K562 (cell line): Measurements from ENCODE around the gene VWA2. TPM values are rescaled to one million over a fixed set of nuclear protein-coding genes. Genes with fewer than 3 reads are reported as not detected.
A peak's percentile ranks its signal among the peaks of the same experiment; 100 is the strongest.

Source experiments
- EWSR1 ChIP-seq: fragments of 450-650 bp; IDR thresholded peaks from 2 replicates; pipeline ENCODE4 v1.6.1; 2018; ENCODE audit warnings: borderline replicate concordance, mild to moderate bottlenecking, low read depth, moderate library complexity; ENCODE audit not compliant: partially characterized antibody
- HCFC1 ChIP-seq: IDR thresholded peaks from 2 replicates; pipeline ENCODE4 v1.6.1; 2012; ENCODE audit warnings: low read depth, low read length, improper control_type of control experiment
- HLTF ChIP-seq: fragments of 450-650 bp; IDR thresholded peaks from 2 replicates; pipeline ENCODE4 v1.6.1; 2016
- IFI16 ChIP-seq: fragments of 250-450 bp; sonication (Bioruptor Pico); IDR thresholded peaks from 2 replicates; pipeline ENCODE4 v2.1.2; 2022; ENCODE audit warnings: mild to moderate bottlenecking, inconsistent platforms
- RAD21 ChIP-seq, 2 experiments: fragments of 250-450 bp in 1 of 2; fragments of 450-650 bp in 1 of 2; sonication (Bioruptor Pico) in 1 of 2; formaldehyde crosslinking in 1 of 2; IDR thresholded peaks in 1 of 2; conservative IDR thresholded peaks in 1 of 2; 2 replicates each; pipeline versions ENCODE4 v1.4.0 to v1.8.0; 2020 to 2022; ENCODE audit warnings: mild to moderate bottlenecking in 2 of 2, moderate library complexity in 1 of 2
- RBBP5 ChIP-seq: fragments of 200-600 bp; sonication (generic); IDR thresholded peaks from 2 replicates; pipeline ENCODE4 v1.6.1; 2012; ENCODE audit warnings: borderline replicate concordance, mild to moderate bottlenecking, low read length, control low read depth, inconsistent platforms; ENCODE audit not compliant: insufficient read depth, poor library complexity, severe bottlenecking
- TCF7 ChIP-seq: sonication (generic); IDR thresholded peaks from 2 replicates; pipeline ENCODE4 v1.6.1; 2016; ENCODE audit warnings: antibody characterized with exemption, borderline replicate concordance
- ZBTB1 ChIP-seq: sonication (generic); formaldehyde crosslinking; IDR thresholded peaks from 2 replicates; pipeline ENCODE4 v1.8.1; 2023; ENCODE audit warnings: missing genetic modification reagents, low read depth, mild to moderate bottlenecking, borderline replicate concordance
- ZFX ChIP-seq: sonication (generic); formaldehyde crosslinking; IDR thresholded peaks from 2 replicates; pipeline ENCODE4 v1.8.0; 2022; ENCODE audit warnings: mild to moderate bottlenecking, missing genetic modification reagents, moderate library complexity
- polyA plus RNA-seq, 8 experiments: library from polyadenylated mRNA; depleted of rRNA in 4 of 8; stranded (reverse) in 5 of 8; unstranded in 3 of 8; fragments of >200 nt; fragmentation: Nextera tagmentation in 2 of 8; fragmentation: Illumina TruSeq in 1 of 8; extraction: Ambion mirVana in 2 of 8; extraction: Trizol in 1 of 8; gene quantifications; 2 replicates each; pipeline versions ENCODE4 v1.2.1 to v1.2.3, GENCODE V29; 2011 to 2014; ENCODE audit warnings: inconsistent platforms in 1 of 8, missing spikeins in 1 of 8
- total RNA-seq, 7 experiments: library from RNA; depleted of rRNA in 6 of 7; stranded (reverse); fragments of >200 nt in 6 of 7; fragmentation: Illumina TruSeq in 2 of 7; extraction: Trizol in 2 of 7; gene quantifications; 2 replicates each; pipeline versions ENCODE4 v1.2.1 to v1.2.3, GENCODE V29; 2011 to 2021; ENCODE audit warnings: low replicate concordance in 1 of 7
- TF ChIP-seq, protein P1 (sequence below), 2 experiments: fragments of 450-650 bp; formaldehyde crosslinking in 1 of 2; IDR thresholded peaks; 2 replicates each; pipeline versions ENCODE4 v1.4.0 to v1.6.1; 2014 to 2020; ENCODE audit warnings: mild to moderate bottlenecking in 2 of 2, borderline replicate concordance in 1 of 2, low read depth in 1 of 2
- TF ChIP-seq, protein P2 (sequence below): fragments of 450-650 bp; formaldehyde crosslinking; IDR thresholded peaks from 2 replicates; pipeline ENCODE4 v1.4.0; 2020; ENCODE audit warnings: mild to moderate bottlenecking, moderate library complexity
- TF ChIP-seq, protein P3 (sequence below), 3 experiments: IDR thresholded peaks in 2 of 3; conservative IDR thresholded peaks in 1 of 3; 2 replicates each; pipeline ENCODE4 v1.5.1; 2011 to 2012; ENCODE audit warnings: low read length in 3 of 3, mild to moderate bottlenecking in 3 of 3, control low read depth in 2 of 3, improper control_type of control experiment in 1 of 3, inconsistent platforms in 1 of 3, low read depth in 1 of 3, mixed read lengths in 1 of 3, moderate library complexity in 1 of 3; ENCODE audit not compliant: insufficient read depth in 2 of 3
- TF ChIP-seq, protein P4 (sequence below): sonication (generic); formaldehyde crosslinking; IDR thresholded peaks from 2 replicates; pipeline ENCODE4 v1.8.0; 2023; ENCODE audit warnings: mild to moderate bottlenecking, missing genetic modification reagents

Gene VWA2
- total and polyA plus RNA-seq, 9 of the 15 experiments (the other 6 are each of a cell fraction or from before 2014, with no cell fraction given), result not detected

DNA sequence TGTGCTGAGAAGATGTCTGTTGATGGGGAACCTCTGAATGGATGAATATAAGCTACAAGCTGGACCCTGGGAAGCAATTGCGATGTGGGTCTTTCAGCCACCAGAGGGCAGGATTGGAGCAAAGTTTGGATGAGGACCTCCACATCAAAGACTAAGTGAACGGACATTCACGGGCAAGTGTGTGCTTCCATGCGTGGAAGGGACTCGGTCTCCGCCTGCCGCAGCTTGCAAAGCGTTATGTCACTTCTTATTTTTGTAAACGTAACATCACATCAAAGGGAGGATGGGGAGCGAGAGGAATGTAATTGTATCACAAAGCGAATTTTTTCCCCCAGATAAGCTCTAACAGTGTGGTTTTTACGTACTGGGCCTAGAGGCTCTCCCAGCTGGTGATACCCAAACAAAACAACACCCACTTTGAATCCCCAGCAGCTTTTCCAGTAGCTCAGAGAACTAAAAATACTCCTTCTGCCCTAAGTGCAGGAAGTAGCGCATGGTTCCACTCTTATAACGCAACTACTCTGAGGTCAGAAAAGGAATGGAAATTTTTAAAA, 65.0 kb downstream of the VWA2 start (continued):
- TF ChIP-seq, protein P1, sequence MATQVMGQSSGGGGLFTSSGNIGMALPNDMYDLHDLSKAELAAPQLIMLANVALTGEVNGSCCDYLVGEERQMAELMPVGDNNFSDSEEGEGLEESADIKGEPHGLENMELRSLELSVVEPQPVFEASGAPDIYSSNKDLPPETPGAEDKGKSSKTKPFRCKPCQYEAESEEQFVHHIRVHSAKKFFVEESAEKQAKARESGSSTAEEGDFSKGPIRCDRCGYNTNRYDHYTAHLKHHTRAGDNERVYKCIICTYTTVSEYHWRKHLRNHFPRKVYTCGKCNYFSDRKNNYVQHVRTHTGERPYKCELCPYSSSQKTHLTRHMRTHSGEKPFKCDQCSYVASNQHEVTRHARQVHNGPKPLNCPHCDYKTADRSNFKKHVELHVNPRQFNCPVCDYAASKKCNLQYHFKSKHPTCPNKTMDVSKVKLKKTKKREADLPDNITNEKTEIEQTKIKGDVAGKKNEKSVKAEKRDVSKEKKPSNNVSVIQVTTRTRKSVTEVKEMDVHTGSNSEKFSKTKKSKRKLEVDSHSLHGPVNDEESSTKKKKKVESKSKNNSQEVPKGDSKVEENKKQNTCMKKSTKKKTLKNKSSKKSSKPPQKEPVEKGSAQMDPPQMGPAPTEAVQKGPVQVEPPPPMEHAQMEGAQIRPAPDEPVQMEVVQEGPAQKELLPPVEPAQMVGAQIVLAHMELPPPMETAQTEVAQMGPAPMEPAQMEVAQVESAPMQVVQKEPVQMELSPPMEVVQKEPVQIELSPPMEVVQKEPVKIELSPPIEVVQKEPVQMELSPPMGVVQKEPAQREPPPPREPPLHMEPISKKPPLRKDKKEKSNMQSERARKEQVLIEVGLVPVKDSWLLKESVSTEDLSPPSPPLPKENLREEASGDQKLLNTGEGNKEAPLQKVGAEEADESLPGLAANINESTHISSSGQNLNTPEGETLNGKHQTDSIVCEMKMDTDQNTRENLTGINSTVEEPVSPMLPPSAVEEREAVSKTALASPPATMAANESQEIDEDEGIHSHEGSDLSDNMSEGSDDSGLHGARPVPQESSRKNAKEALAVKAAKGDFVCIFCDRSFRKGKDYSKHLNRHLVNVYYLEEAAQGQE (IDR thresholded peaks at IDR 0.05; ENCODE audit: borderline replicate concordance), result peak; percentile 60; the same call in 1 of the 2 replicates
- TF ChIP-seq, protein P1 (CRISPR knock-in tag; IDR thresholded peaks at IDR 0.05; ENCODE audit: low read depth), result no peak
- TF ChIP-seq HLTF, result no peak
- peak; percentile 74 to 75 for TF ChIP-seq RAD21 (CRISPR knock-in tag; conservative IDR thresholded peaks at IDR 0.05 in 1 of 2, IDR thresholded peaks at IDR 0.05 in 1 of 2)
- TF ChIP-seq ZBTB1, result no peak
- no peak for TF ChIP-seq ZFX (CRISPR knock-in tag)
- TF ChIP-seq, protein P2, sequence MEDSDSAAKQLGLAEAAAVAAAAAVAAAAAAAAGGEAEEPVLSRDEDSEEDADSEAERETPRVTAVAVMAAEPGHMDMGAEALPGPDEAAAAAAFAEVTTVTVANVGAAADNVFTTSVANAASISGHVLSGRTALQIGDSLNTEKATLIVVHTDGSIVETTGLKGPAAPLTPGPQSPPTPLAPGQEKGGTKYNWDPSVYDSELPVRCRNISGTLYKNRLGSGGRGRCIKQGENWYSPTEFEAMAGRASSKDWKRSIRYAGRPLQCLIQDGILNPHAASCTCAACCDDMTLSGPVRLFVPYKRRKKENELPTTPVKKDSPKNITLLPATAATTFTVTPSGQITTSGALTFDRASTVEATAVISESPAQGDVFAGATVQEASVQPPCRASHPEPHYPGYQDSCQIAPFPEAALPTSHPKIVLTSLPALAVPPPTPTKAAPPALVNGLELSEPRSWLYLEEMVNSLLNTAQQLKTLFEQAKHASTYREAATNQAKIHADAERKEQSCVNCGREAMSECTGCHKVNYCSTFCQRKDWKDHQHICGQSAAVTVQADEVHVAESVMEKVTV (CRISPR knock-in tag), result peak; percentile 65
- 0 out of 2 replicates have a peak, but pooled peaks have one; percentile 47 for TF ChIP-seq TCF7
- no peak for TF ChIP-seq RBBP5
- TF ChIP-seq IFI16, result no peak
- TF ChIP-seq, protein P3, sequence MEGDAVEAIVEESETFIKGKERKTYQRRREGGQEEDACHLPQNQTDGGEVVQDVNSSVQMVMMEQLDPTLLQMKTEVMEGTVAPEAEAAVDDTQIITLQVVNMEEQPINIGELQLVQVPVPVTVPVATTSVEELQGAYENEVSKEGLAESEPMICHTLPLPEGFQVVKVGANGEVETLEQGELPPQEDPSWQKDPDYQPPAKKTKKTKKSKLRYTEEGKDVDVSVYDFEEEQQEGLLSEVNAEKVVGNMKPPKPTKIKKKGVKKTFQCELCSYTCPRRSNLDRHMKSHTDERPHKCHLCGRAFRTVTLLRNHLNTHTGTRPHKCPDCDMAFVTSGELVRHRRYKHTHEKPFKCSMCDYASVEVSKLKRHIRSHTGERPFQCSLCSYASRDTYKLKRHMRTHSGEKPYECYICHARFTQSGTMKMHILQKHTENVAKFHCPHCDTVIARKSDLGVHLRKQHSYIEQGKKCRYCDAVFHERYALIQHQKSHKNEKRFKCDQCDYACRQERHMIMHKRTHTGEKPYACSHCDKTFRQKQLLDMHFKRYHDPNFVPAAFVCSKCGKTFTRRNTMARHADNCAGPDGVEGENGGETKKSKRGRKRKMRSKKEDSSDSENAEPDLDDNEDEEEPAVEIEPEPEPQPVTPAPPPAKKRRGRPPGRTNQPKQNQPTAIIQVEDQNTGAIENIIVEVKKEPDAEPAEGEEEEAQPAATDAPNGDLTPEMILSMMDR (IDR thresholded peaks at IDR 0.05 in 2 of 3, conservative IDR thresholded peaks at IDR 0.05 in 1 of 3; ENCODE audit: insufficient read depth in 2 of 3, low read depth in 1 of 3, low read length in 3 of 3), result peak; percentile 60 to 64 (median 63)
- TF ChIP-seq, protein P4, sequence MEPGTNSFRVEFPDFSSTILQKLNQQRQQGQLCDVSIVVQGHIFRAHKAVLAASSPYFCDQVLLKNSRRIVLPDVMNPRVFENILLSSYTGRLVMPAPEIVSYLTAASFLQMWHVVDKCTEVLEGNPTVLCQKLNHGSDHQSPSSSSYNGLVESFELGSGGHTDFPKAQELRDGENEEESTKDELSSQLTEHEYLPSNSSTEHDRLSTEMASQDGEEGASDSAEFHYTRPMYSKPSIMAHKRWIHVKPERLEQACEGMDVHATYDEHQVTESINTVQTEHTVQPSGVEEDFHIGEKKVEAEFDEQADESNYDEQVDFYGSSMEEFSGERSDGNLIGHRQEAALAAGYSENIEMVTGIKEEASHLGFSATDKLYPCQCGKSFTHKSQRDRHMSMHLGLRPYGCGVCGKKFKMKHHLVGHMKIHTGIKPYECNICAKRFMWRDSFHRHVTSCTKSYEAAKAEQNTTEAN (CRISPR knock-in tag), result no peak
- no peak for TF ChIP-seq EWSR1
- TF ChIP-seq HCFC1, result no peak
